ENCODE measurements around the gene MCM10.

Gene MCM10

GRCh38 chr10:13227031-13227430 lies 65.7 kb downstream of the MCM10 start:
- H3K9me3 ChIP-seq (replicated peaks; ENCODE audit: insufficient read depth, low read length): no peaks in the 10 kb centered on the region
- H3K9ac ChIP-seq (ENCODE audit: low read length): no peak overlapping the region
- H3K36me3 ChIP-seq (replicated peaks; ENCODE audit: insufficient read depth, low read length): no peaks in the 10 kb centered on the region
- no peaks in the 10 kb centered on the region for H3K79me2 ChIP-seq (ENCODE audit: low read length)
- H3K4me1 ChIP-seq (ENCODE audit: low read length): peaks cover 20% of the 10 kb centered on the region
- peak overlapping the region; percentile 51 for H3K27ac ChIP-seq (ENCODE audit: low read length)
- DNase-seq: peak; percentile 63
- H3K4me2 ChIP-seq (ENCODE audit: low read depth, low read length): peak overlapping the region; percentile 26; the same call in 1 of the 2 replicates
- no peak overlapping the region for H3K4me3 ChIP-seq (ENCODE audit: low read length)
- no peaks in the 10 kb centered on the region for H3K27me3 ChIP-seq (replicated peaks; ENCODE audit: insufficient read depth, low read length)
- no peaks in the 10 kb centered on the region for H3K9me2 ChIP-seq (replicated peaks; ENCODE audit: insufficient read depth, low read length)
- peak overlapping the region; percentile 0; the same call in 1 of the 2 replicates for H2AFZ ChIP-seq (ENCODE audit: low read length)
- TF ChIP-seq CTCF (IDR thresholded peaks at IDR 0.05; ENCODE audit: low read length) (no peak), EZH2 (optimal IDR thresholded peaks at IDR 0.05; ENCODE audit: low read depth, low read length) (no peak), EZH2phosphoT487 (IDR thresholded peaks at IDR 0.05; ENCODE audit: low read length) (no peak)
- no peaks in the 10 kb centered on the region for H4K20me1 ChIP-seq (ENCODE audit: insufficient read depth, low read length)
- peaks cover 10% of the 10 kb centered on the region for H3F3A ChIP-seq (ENCODE audit: insufficient read depth, low read length)

GRCh38 chr10:13231190-13231589 lies 69.8 kb downstream of the MCM10 start:
- Histone ChIP-seq H3K27ac (ENCODE audit: low read length) (no peak overlapping the region), H3K36me3 (replicated peaks; ENCODE audit: insufficient read depth, low read length) (no peaks in the 10 kb centered on the region), H3K9me3 (replicated peaks; ENCODE audit: insufficient read depth, low read length) (no peaks in the 10 kb centered on the region), H3K27me3 (replicated peaks; ENCODE audit: insufficient read depth, low read length) (no peaks in the 10 kb centered on the region), H3K4me2 (ENCODE audit: low read depth, low read length) (no peak overlapping the region), H3K4me3 (ENCODE audit: low read length) (no peak overlapping the region), H4K20me1 (ENCODE audit: insufficient read depth, low read length) (no peaks in the 10 kb centered on the region), H3K9ac (ENCODE audit: low read length) (no peak overlapping the region), H3K9me2 (replicated peaks; ENCODE audit: insufficient read depth, low read length) (no peaks in the 10 kb centered on the region), H2AFZ (ENCODE audit: low read length) (no peak overlapping the region), H3K4me1 (ENCODE audit: low read length) (peaks cover 24% of the 10 kb centered on the region), H3F3A (ENCODE audit: insufficient read depth, low read length) (peaks cover 9% of the 10 kb centered on the region), H3K79me2 (ENCODE audit: low read length) (no peaks in the 10 kb centered on the region)
- TF ChIP-seq CTCF (IDR thresholded peaks at IDR 0.05; ENCODE audit: low read length): no peak
- no peak for TF ChIP-seq EZH2 (optimal IDR thresholded peaks at IDR 0.05; ENCODE audit: low read depth, low read length)
- TF ChIP-seq EZH2phosphoT487 (IDR thresholded peaks at IDR 0.05; ENCODE audit: low read length): no peak
- no peak for DNase-seq

GRCh38 chr10:13231808-13232207 lies 70.5 kb downstream of the MCM10 start:
- DNase-seq: no peak
- Histone ChIP-seq H3K27ac (ENCODE audit: low read length) (no peak overlapping the region), H3K79me2 (ENCODE audit: low read length) (no peaks in the 10 kb centered on the region), H4K20me1 (ENCODE audit: insufficient read depth, low read length) (no peaks in the 10 kb centered on the region), H3K4me3 (ENCODE audit: low read length) (no peak overlapping the region), H3K36me3 (replicated peaks; ENCODE audit: insufficient read depth, low read length) (no peaks in the 10 kb centered on the region), H2AFZ (ENCODE audit: low read length) (no peak overlapping the region), H3K9ac (ENCODE audit: low read length) (no peak overlapping the region), H3F3A (ENCODE audit: insufficient read depth, low read length) (peaks cover 12% of the 10 kb centered on the region), H3K9me2 (replicated peaks; ENCODE audit: insufficient read depth, low read length) (no peaks in the 10 kb centered on the region), H3K4me2 (ENCODE audit: low read depth, low read length) (no peak overlapping the region), H3K4me1 (ENCODE audit: low read length) (peaks cover 19% of the 10 kb centered on the region), H3K27me3 (replicated peaks; ENCODE audit: insufficient read depth, low read length) (no peaks in the 10 kb centered on the region), H3K9me3 (replicated peaks; ENCODE audit: insufficient read depth, low read length) (no peaks in the 10 kb centered on the region)
- no peak for TF ChIP-seq CTCF (IDR thresholded peaks at IDR 0.05; ENCODE audit: low read length)
- no peak for TF ChIP-seq EZH2 (optimal IDR thresholded peaks at IDR 0.05; ENCODE audit: low read depth, low read length)
- no peak for TF ChIP-seq EZH2phosphoT487 (IDR thresholded peaks at IDR 0.05; ENCODE audit: low read length)

All from MM.1S (cell line).